Heart right ventricle (tissue), 16 donors: ENCODE results near the gene TOMM70. TPM values are rescaled to one million over a fixed set of nuclear protein-coding genes. Genes with fewer than 3 reads are reported as not detected.
"Not testable (repeated sequence)": the region's sequence is repeated elsewhere in the genome, so short reads cannot be mapped to it uniquely, and the experiment has no call there.

Experiments used
- ATAC-seq, 8 donors: fragments of 200-7000 bp; cut with Tn5 transposase; one replicate each; pipeline ENCODE4 v1.9.1; 2020; ENCODE audit warnings: mild to moderate bottlenecking in 8 of 8, moderate library complexity in 8 of 8, moderate number of reproducible peaks in 1 of 8
- DNase-seq, 2 donors: peaks; one replicate each; pipeline ENCODE4 v3.0.0-alpha.2; 2020
- H3K27ac ChIP-seq, 10 donors: fragments of 200-600 bp; sonication (generic) in 2 of 10; one replicate each; pipeline versions ENCODE4 v1.5.0 to v1.8.0; 2020 to 2022; ENCODE audit warnings: mild to moderate bottlenecking in 3 of 10
- H3K27me3 ChIP-seq, 7 donors: fragments of 200-600 bp; one replicate each; pipeline ENCODE4 v1.8.0; 2021 to 2022; ENCODE audit warnings: mild to moderate bottlenecking in 2 of 7
- H3K36me3 ChIP-seq, 9 donors: fragments of 200-600 bp; sonication (generic) in 1 of 9; one replicate each; pipeline versions ENCODE4 v1.5.0 to v1.8.0; 2020 to 2022; ENCODE audit warnings: mild to moderate bottlenecking in 2 of 9
- H3K4me1 ChIP-seq, 9 donors: fragments of 200-600 bp; sonication (generic) in 1 of 9; one replicate each; pipeline versions ENCODE4 v1.5.0 to v1.8.0; 2020 to 2022; ENCODE audit warnings: mild to moderate bottlenecking in 4 of 9
- H3K4me3 ChIP-seq, 10 donors: fragments of 200-600 bp; sonication (generic) in 2 of 10; one replicate each; pipeline versions ENCODE4 v1.5.0 to v1.8.0; 2020 to 2022; ENCODE audit warnings: mild to moderate bottlenecking in 7 of 10, moderate library complexity in 2 of 10
- H3K9me3 ChIP-seq, 11 donors: fragments of 200-600 bp in 10 of 11; sonication (generic) in 2 of 11; one replicate each; pipeline versions ENCODE4 v1.5.0 to v1.8.0; 2013 to 2022; ENCODE audit warnings: mild to moderate bottlenecking in 2 of 11, control low read depth in 1 of 11, moderate library complexity in 1 of 11
- CTCF ChIP-seq, 9 donors: fragments of 200-600 bp; sonication (generic) in 2 of 9; IDR thresholded peaks; one replicate each; pipeline versions ENCODE4 v1.5.0 to v1.8.0; 2021 to 2022; ENCODE audit warnings: antibody characterized with exemption in 9 of 9, mild to moderate bottlenecking in 5 of 9, moderate library complexity in 1 of 9
- WGBS, 2 donors: extraction: QIAGEN DNeasy Blood & Tissue Kit; methylation state at CpG; one replicate each; pipeline ENCODE4 v1.1.7; 2013; ENCODE audit warnings: inconsistent platforms in 1 of 2; 5-methylcytosine and 5-hydroxymethylcytosine counted together
- intact Hi-C, 10 donors: fragments of 100-400 bp; cut with DNase I; formaldehyde crosslinking; loops; one replicate each; pipeline versions ENCODE4 v1.11.1 to v1.14.2; 2022
- polyA plus RNA-seq, 2 donors: library from polyadenylated mRNA; stranded (reverse); fragments of 200-250 nt; gene quantifications; one replicate each; pipeline ENCODE4 v1.2.3, GENCODE V29; 2013
- total RNA-seq, 10 donors: library from RNA; stranded (reverse); fragmentation: NEBNext Ultra II Directional in 3 of 10; extraction: Animal tissue kit (Norgen Biotek cat#: 25700) in 3 of 10; gene quantifications; one replicate each; pipeline versions ENCODE4 v1.2.1 to v1.2.4, GENCODE V29; 2021 to 2023
- donor health status: Arrhythmogenic right ventricular cardiomyopathy.
- donor health status: ischemic (EF 13 %, LVEDD 7.1; RV severe dilation, severe dysfunction).
- donor health status: healthy with polysubstance abuse.
- donor health status: DM: no; HTN: yes; CAD: no.
- donor health status: DM: no; HTN: no; CAD: no.
- donor health status: ischemic (EF 25% LVEDD 6.9; RV normal size, moderate dysfunction).
- donor health status: ischemic (EF 25% LVEDD 5.7; RV mildly dilated, moderate dysfunction).
- donor health status: healthy.
- donor health status: DM: yes; HTN: yes; CAD: no.
- donor health status: Ischemic cardiomyopathy.
- donor health status: ischemic (EF 35%, LVEDD 5.7; RV mildly dilated, moderate dysfunction).
- donor health status: nonischemic (EF 11% LVEDD 7.7; RV severe dilation, severe dysfunction).
- donor health status: DM: yes; HTN: yes; CAD: no.
- donor health status: PGD.
- donor health status: ischemic (EF 29% LVEDD 5.4; RV normal size, mild dysfunction).
- donor health status: nonischemic (EF 23%, LVEDD 6.1; RV moderate dilation, normal function).

The TOMM70 gene
- total and polyA plus RNA-seq, 12 donors = 23.0 to 67.5 (median 57.9) TPM

GRCh38 chr3:100331660-100332059 lies 69.2 kb downstream of the TOMM70 start:
- 94 to 95% methylated on average over 4 of the region's 4 CpGs for WGBS, 2 donors

GRCh38 chr3:100330651-100331050 lies 70.2 kb downstream of the TOMM70 start:
- H3K9me3 ChIP-seq = peaks cover 0 to 5% (median 0%) of the 10 kb centered on the region in 11 donors
- 86 to 90% methylated on average over 5 of the region's 5 CpGs for WGBS, 2 donors
- no peak overlapping the region for H3K4me3 ChIP-seq
- DNase-seq = no peak
- peaks cover 0 to 15% (median 5%) of the 10 kb centered on the region in 9 donors for H3K4me1 ChIP-seq
- no peaks in the 10 kb centered on the region for H3K27me3 ChIP-seq
- no peak for ATAC-seq
- TF ChIP-seq CTCF (IDR thresholded peaks at IDR 0.05) = no peak
- intact Hi-C loops = loop anchor here in 2 of 10 donors (5.0 to 10.0 kb wide), 3 partner anchors 66 to 164 kb away; partner anchors contain the start of genes LNP1 (in 1 of the 2), TBC1D23 (in 1 of the 2), TMEM45A (in 1 of the 2) and TOMM70 (in 1 of the 2)
- no peak overlapping the region for H3K27ac ChIP-seq
- peaks cover 0 to 28% (median 0%) of the 10 kb centered on the region in 9 donors for H3K36me3 ChIP-seq

More at GRCh38 chr3:100331660-100332059, 69.2 kb downstream of the TOMM70 start:
- ATAC-seq (no peak), DNase-seq (no peak)
- no peak overlapping the region for H3K4me3 ChIP-seq
- H3K9me3 ChIP-seq = peaks cover 0 to 5% (median 0%) of the 10 kb centered on the region in 11 donors
- H3K4me1 ChIP-seq = peaks cover 0 to 21% (median 6%) of the 10 kb centered on the region in 9 donors
- no peak overlapping the region for H3K27ac ChIP-seq
- no peaks in the 10 kb centered on the region for H3K27me3 ChIP-seq
- H3K36me3 ChIP-seq = peaks cover 0 to 18% (median 0%) of the 10 kb centered on the region in 9 donors
- no peak for TF ChIP-seq CTCF (IDR thresholded peaks at IDR 0.05)
- intact Hi-C loops = loop anchor here in 2 of 10 donors (5.0 to 10.0 kb wide), 3 partner anchors 67 to 163 kb away; partner anchors contain the start of genes LNP1 (in 1 of the 2), TBC1D23 (in 1 of the 2), TMEM45A (in 1 of the 2) and TOMM70 (in 1 of the 2)

DNA sequence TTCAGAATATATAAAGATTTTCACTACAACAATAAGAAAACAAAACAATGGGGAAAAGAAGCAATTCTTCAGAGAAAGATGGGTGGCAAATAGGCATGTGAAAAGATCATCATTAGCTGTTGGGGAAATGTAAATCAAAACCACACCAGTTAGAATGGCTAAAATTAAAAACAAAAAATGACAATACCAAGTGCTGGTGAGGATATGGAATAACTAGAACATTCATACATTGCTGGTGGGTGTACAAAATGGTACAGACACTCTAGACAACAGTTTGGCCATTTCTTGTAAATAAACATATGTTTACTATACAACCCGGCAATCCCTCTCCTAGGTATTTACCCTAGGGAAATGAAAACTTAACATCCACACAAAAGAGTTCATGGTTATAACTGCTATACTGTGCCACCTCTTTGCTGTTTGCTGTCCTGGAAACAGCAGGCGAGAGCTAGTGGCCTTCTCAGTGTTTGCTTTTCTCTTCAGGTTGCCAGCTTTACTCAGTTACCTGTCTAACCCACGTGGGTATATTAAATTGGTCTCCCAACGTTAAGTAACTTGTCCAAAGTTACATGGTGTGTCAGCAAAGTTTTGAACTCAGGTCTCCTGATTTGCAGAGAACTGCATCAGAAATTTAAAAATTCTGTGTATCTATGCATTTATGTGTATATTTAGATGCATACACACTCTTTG lies 70.9 kb downstream of the TOMM70 start:
- no peak for TF ChIP-seq CTCF (IDR thresholded peaks at IDR 0.05)
- Histone ChIP-seq H3K9me3 (peaks cover 0 to 5% (median 0%) of the 10 kb centered on the region in 11 donors), H3K27ac (no peak overlapping the region), H3K4me3 (no peak overlapping the region), H3K36me3 (peaks cover 0 to 35% (median 0%) of the 10 kb centered on the region in 9 donors), H3K4me1 (peaks cover 0 to 8% (median 0%) of the 10 kb centered on the region in 9 donors), H3K27me3 (no peaks in the 10 kb centered on the region)
- 86 to 87% methylated on average over 4 of the region's 4 CpGs for WGBS, 2 donors
- ATAC-seq (no peak), DNase-seq (no peak)
- intact Hi-C loops = loop anchor here in 2 of 10 donors (5.0 to 10.0 kb wide), 3 partner anchors 65 to 165 kb away; partner anchors contain the start of genes LNP1 (in 1 of the 2), TBC1D23 (in 1 of the 2), TMEM45A (in 1 of the 2) and TOMM70 (in 1 of the 2)

DNA sequence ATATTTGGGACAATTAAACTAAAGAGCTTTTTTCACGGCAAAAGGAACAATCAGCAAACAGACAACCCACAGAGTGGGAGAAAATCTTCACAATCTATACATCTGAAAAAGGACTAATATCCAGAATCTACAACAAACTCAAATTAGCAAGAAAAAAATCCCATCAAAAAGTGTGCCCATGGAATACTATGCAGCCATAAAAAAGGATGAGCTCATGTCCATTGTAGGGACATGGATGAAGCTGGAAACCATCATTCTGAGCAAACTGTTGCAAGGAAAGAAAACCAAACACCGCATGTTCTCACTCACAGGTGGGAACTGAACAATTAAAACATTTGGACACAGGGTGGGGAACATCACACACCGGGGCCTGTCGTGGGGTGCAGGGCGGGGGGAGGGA lies 73.5 kb downstream of the TOMM70 start:
- DNase-seq, H3K27ac ChIP-seq, H3K4me3 ChIP-seq, H3K4me1 ChIP-seq, H3K27me3 ChIP-seq, intact Hi-C loops, ATAC-seq, H3K9me3 ChIP-seq: not testable (repeated sequence)
- 98 to 99% methylated on average over 5 of the region's 5 CpGs for WGBS, 2 donors
- H3K36me3 ChIP-seq = peaks cover 0 to 61% (median 10%) of the 10 kb centered on the region in 9 donors
